ENCODE results near the gene PGA4. TPM values are rescaled to one million over a fixed set of nuclear protein-coding genes. Genes with fewer than 3 reads are reported as not detected.
"Not testable (repeated sequence)": the region's sequence is repeated elsewhere in the genome, so short reads cannot be mapped to it uniquely, and the experiment has no call there.

The PGA4 gene
- total RNA-seq, 4 donors from 2014 or later, result 1.0 to 8.7 (median 4.9) TPM

DNA sequence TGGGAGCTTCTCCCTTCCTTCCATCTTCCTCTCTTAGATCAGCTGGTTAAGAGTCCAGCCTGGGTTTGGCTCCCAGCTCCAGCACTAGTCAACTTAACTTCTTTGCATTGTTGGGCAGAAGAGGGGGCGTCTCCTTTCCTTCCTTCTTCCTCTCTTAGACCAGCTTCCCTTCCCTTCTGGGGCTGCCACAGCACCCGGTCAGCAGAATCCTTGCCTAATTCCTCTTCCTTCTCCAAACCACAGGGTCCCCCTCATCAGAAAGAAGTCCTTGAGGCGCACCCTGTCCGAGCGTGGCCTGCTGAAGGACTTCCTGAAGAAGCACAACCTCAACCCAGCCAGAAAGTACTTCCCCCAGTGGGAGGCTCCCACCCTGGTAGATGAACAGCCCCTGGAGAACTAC is 19.4 kb downstream of the PGA4 start:
- intact Hi-C loops (cut with DNase I; ENCODE audit: low total_unique reads); H3K27me3 ChIP-seq; DNase-seq; H3K9me3 ChIP-seq; H3K4me3 ChIP-seq; H3K27ac ChIP-seq; H3K4me1 ChIP-seq; H3K36me3 ChIP-seq: not testable (repeated sequence)

GRCh38 chr11:61245284-61245964 is 23.3 kb downstream of the PGA4 start:
- H3K27ac ChIP-seq; intact Hi-C loops (cut with DNase I; ENCODE audit: low total_unique reads); H3K36me3 ChIP-seq; DNase-seq; H3K27me3 ChIP-seq; H3K4me3 ChIP-seq; H3K9me3 ChIP-seq; H3K4me1 ChIP-seq: not testable (repeated sequence)

GRCh38 chr11:61248071-61248470 is 25.9 kb downstream of the PGA4 start:
- DNase-seq; H3K4me1 ChIP-seq; intact Hi-C loops (cut with DNase I; ENCODE audit: low total_unique reads); H3K36me3 ChIP-seq; H3K27ac ChIP-seq; H3K4me3 ChIP-seq; H3K9me3 ChIP-seq; H3K27me3 ChIP-seq: not testable (repeated sequence)

DNA sequence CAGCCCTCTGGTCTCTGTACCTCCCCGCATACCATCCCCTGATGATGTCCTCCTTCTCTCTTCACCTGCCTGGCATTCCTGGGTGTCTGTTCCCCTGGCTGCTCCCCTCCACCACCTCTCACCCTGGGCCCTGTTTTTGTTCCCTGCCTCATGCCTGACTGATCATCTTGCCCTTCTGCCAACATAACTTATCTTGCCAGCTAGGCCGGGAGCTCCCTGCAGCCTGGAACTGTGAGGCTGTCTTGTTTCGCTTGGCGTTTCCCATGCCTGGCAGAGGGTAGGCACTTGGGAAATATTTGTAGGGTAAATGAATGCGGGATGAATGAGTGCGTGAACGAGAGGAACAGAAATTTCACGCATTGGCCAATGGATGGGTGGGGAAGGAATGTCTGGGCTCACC is 27.1 kb downstream of the PGA4 start:
- H3K4me3 ChIP-seq; DNase-seq; H3K27me3 ChIP-seq; intact Hi-C loops (cut with DNase I; ENCODE audit: low total_unique reads); H3K36me3 ChIP-seq; H3K9me3 ChIP-seq; H3K27ac ChIP-seq; H3K4me1 ChIP-seq: not testable (repeated sequence)

DNA sequence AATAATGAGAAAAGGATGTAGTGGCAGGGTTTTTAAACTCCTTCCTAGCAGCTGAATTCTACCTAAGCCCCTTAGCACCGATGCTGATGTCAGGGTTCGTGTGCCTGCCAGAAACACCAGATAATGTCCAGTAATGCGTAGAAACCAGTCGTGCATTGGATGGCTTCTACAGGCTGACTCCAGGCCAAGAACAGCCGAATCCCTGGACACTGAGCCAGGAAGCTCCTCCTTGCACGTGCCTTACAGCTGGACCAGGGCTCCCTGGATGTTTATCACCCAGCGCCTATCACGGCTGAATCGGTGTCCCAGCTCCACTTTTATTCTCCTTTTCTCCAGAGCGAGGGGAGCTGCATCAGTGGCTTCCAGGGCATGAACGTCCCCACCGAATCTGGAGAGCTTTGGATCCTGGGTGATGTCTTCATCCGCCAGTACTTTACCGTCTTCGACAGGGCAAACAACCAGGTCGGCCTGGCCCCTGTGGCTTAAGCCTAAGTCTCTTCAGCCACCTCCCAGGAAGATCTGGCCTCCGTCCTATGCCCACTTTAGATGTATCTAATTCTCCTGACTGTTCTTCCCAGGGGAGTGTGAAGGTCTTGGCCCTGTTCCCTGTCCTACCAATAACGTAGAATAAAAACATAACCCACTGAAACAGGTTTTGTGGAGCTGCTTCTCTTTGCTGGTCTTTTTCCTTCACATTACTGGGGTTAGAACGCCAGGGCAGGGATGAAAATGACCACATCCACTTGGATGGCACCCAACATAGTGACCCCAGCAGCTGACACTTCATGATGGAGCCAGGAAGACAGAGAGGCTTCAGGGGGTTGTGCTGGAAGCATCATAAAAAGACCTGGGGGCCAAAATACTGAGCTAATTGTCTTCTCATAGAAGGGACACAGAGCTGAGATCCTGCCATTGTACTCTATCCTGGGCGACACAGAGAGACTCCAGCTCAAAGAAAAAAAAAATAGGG is 28.9 kb downstream of the PGA4 start:
- H3K27ac ChIP-seq; H3K4me3 ChIP-seq; H3K27me3 ChIP-seq; H3K36me3 ChIP-seq; H3K9me3 ChIP-seq; H3K4me1 ChIP-seq; intact Hi-C loops (cut with DNase I; ENCODE audit: low total_unique reads): not testable (repeated sequence)
- peak; percentile 49 to 55 for DNase-seq

DNA sequence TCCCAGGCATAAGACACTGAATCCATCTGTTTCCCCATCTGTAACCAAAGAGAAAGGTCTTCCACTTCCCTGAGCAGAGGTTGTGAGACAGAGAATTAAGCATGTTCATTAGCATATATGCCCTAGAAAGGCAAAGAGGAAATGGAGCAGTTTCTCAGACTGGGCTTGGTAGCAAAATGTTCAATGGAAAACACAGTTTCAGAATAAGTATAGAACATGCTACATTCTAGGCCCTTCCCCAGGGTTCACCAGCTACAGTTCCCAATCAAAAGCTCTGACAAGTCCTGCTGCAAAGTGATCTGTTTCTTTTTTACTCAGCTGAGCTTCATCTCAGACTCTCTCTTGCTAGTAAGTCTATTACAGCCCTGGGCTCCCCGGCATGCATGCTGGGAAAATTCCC is 30.2 kb downstream of the PGA4 start:
- H3K27ac ChIP-seq; H3K36me3 ChIP-seq; H3K27me3 ChIP-seq; H3K9me3 ChIP-seq; H3K4me3 ChIP-seq; H3K4me1 ChIP-seq; intact Hi-C loops (cut with DNase I; ENCODE audit: low total_unique reads); DNase-seq: not testable (repeated sequence)

DNA sequence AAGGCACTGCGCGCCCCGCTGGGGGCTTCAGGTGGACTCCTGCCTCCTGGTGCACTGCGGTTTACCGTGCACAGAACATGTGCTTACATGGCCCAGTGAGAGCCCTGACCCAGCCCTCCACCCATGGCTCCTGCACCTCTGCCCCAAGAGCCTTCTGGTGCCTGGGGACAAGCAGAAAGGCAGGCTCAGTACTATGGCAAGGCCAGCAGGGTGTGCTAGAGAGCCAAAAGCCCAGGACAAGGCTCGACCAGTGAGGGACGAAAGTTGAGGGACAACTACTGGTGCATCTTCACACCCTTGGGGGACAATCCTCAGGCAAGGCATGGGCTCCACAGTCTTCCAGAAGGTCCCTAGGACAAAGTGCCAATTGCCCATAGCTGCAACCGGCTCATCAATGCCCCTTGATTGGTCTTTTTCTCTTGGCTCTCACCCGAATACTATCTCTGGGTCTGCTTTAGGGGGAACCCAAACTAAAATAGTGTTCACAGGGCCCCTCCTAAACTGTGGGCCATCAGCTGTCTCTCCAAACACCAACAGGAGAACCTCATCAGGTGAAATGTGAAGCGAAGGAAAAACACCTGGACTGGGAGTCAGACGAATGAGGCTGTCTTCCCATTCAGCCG is 32.4 kb downstream of the PGA4 start:
- DNase-seq, result peak; percentile 34 to 46
- intact Hi-C loops (cut with DNase I; ENCODE audit: low total_unique reads), result no loop called here
- no peaks in the 10 kb centered on the region for H3K27me3 ChIP-seq
- H3K27ac ChIP-seq, result no peak overlapping the region
- H3K36me3 ChIP-seq, result no peaks in the 10 kb centered on the region
- TF ChIP-seq, protein P1, sequence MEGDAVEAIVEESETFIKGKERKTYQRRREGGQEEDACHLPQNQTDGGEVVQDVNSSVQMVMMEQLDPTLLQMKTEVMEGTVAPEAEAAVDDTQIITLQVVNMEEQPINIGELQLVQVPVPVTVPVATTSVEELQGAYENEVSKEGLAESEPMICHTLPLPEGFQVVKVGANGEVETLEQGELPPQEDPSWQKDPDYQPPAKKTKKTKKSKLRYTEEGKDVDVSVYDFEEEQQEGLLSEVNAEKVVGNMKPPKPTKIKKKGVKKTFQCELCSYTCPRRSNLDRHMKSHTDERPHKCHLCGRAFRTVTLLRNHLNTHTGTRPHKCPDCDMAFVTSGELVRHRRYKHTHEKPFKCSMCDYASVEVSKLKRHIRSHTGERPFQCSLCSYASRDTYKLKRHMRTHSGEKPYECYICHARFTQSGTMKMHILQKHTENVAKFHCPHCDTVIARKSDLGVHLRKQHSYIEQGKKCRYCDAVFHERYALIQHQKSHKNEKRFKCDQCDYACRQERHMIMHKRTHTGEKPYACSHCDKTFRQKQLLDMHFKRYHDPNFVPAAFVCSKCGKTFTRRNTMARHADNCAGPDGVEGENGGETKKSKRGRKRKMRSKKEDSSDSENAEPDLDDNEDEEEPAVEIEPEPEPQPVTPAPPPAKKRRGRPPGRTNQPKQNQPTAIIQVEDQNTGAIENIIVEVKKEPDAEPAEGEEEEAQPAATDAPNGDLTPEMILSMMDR (IDR thresholded peaks at IDR 0.05), result peak; percentile 35 to 71 (median 56)
- TF ChIP-seq POLR2A (IDR thresholded peaks at IDR 0.05), result no peak
- no peak overlapping the region for H3K4me3 ChIP-seq
- H3K4me1 ChIP-seq, result no peaks in the 10 kb centered on the region
- no peaks in the 10 kb centered on the region for H3K9me3 ChIP-seq
